HepG2 (cell line): Measurements from ENCODE around the gene CDH1. TPM values are rescaled to one million over a fixed set of nuclear protein-coding genes. Genes with fewer than 3 reads are reported as not detected.
A peak's percentile ranks its signal among the peaks of the same experiment; 100 is the strongest.

Experiments used
- AKAP8 ChIP-seq: sonication (generic); formaldehyde crosslinking; IDR thresholded peaks from 2 replicates; pipeline ENCODE4 v1.5.1; 2020; ENCODE audit warnings: mild to moderate bottlenecking, missing genetic modification reagents
- CBX2 ChIP-seq, 2 experiments: fragments of 200-600 bp in 1 of 2; sonication (generic); formaldehyde crosslinking in 1 of 2; IDR thresholded peaks; 2 replicates each; pipeline versions ENCODE4 v1.7.0 to v1.8.1; 2018 to 2022; ENCODE audit warnings: low read depth in 2 of 2, low read length in 1 of 2, mild to moderate bottlenecking in 1 of 2, missing genetic modification reagents in 1 of 2
- FOXJ3 ChIP-seq: sonication (generic); formaldehyde crosslinking; IDR thresholded peaks from 2 replicates; pipeline ENCODE4 v1.4.0; 2020; ENCODE audit warnings: missing genetic modification reagents, mild to moderate bottlenecking, borderline replicate concordance
- HMGXB3 ChIP-seq: sonication (generic); formaldehyde crosslinking; IDR thresholded peaks from 2 replicates; pipeline ENCODE4 v1.4.0; 2020; ENCODE audit warnings: missing genetic modification reagents, borderline replicate concordance
- MAFF ChIP-seq: IDR thresholded peaks from 2 replicates; pipeline ENCODE4 v1.6.1; 2011; ENCODE audit warnings: low read depth, low read length, improper control_type of control experiment
- PCBP2 ChIP-seq: fragments of 200-400 bp; formaldehyde crosslinking; optimal IDR thresholded peaks from 2 replicates; pipeline ENCODE3; 2018; ENCODE audit warnings: low read length, low read depth; ENCODE audit not compliant: poor library complexity, severe bottlenecking
- SOX5 ChIP-seq: IDR thresholded peaks from 2 replicates; pipeline ENCODE4 v1.6.1; 2016; ENCODE audit warnings: borderline replicate concordance
- SSRP1 ChIP-seq: IDR thresholded peaks from 2 replicates; pipeline ENCODE4 v1.6.1; 2016; ENCODE audit warnings: control low read depth
- STAT5B ChIP-seq: sonication (generic); formaldehyde crosslinking; IDR thresholded peaks from 2 replicates; pipeline ENCODE4 v1.4.0; 2020; ENCODE audit warnings: missing genetic modification reagents
- TEAD3 ChIP-seq: optimal IDR thresholded peaks from 2 replicates; pipeline ENCODE3; 2016; ENCODE audit warnings: borderline replicate concordance
- TFDP2 ChIP-seq: sonication (generic); formaldehyde crosslinking; IDR thresholded peaks from 2 replicates; pipeline ENCODE4 v1.4.0; 2020; ENCODE audit warnings: missing genetic modification reagents
- ZFY ChIP-seq: sonication (generic); formaldehyde crosslinking; IDR thresholded peaks from 2 replicates; pipeline ENCODE4 v1.4.0; 2020; ENCODE audit warnings: missing genetic modification reagents
- ZNF124 ChIP-seq: sonication (generic); formaldehyde crosslinking; IDR thresholded peaks from 2 replicates; pipeline ENCODE4 v1.4.0; 2020; ENCODE audit warnings: missing genetic modification reagents
- ZNF274 ChIP-seq: sonication (generic); formaldehyde crosslinking; IDR thresholded peaks from 2 replicates; pipeline ENCODE4 v1.5.1; 2020; ENCODE audit warnings: mild to moderate bottlenecking, missing genetic modification reagents
- ZNF501 ChIP-seq: sonication (generic); formaldehyde crosslinking; IDR thresholded peaks from 2 replicates; pipeline ENCODE4 v1.5.1; 2020; ENCODE audit warnings: mild to moderate bottlenecking, moderate library complexity, missing genetic modification reagents
- ZNF607 ChIP-seq: sonication (generic); formaldehyde crosslinking; IDR thresholded peaks from 2 replicates; pipeline ENCODE4 v1.5.1; 2020; ENCODE audit warnings: missing genetic modification reagents, mild to moderate bottlenecking, borderline replicate concordance
- ZNF724P ChIP-seq: sonication (generic); formaldehyde crosslinking; IDR thresholded peaks from 2 replicates; pipeline ENCODE4 v1.8.0; 2022; ENCODE audit warnings: missing genetic modification reagents, borderline replicate concordance
- polyA plus RNA-seq, 8 experiments: library from polyadenylated mRNA; depleted of rRNA in 3 of 8; stranded (reverse) in 7 of 8; unstranded in 1 of 8; fragments of >200 nt; fragmentation: Illumina TruSeq in 4 of 8; extraction: Trizol in 4 of 8; gene quantifications; 2 replicates each; pipeline versions ENCODE4 v1.2.1 to v1.2.3, GENCODE V29; 2011 to 2016; ENCODE audit warnings: low read depth in 4 of 8, missing spikeins in 1 of 8, mixed read lengths in 1 of 8; ENCODE audit not compliant: insufficient read depth in 1 of 8
- total RNA-seq, 5 experiments: library from RNA; depleted of rRNA; stranded (reverse); fragments of >200 nt; fragmentation: Illumina TruSeq; extraction: Trizol; gene quantifications; 2 replicates each; pipeline ENCODE4 v1.2.3, GENCODE V29; 2016; ENCODE audit warnings: low read depth in 1 of 5
- TF ChIP-seq, protein P1 (sequence below): sonication (generic); formaldehyde crosslinking; IDR thresholded peaks from 2 replicates; pipeline ENCODE4 v1.4.0; 2020; ENCODE audit warnings: missing genetic modification reagents
- TF ChIP-seq, protein P2 (sequence below): IDR thresholded peaks from 2 replicates; pipeline ENCODE4 v1.6.1; 2016; ENCODE audit warnings: low read depth, borderline replicate concordance
- TF ChIP-seq, protein P3 (sequence below): sonication (generic); formaldehyde crosslinking; IDR thresholded peaks from 2 replicates; pipeline ENCODE4 v1.8.1; 2023; ENCODE audit warnings: mild to moderate bottlenecking, moderate library complexity, missing genetic modification reagents

Gene CDH1
- total and polyA plus RNA-seq, 2 of the 13 experiments (the other 11 are each of a cell fraction or from before 2014, with no cell fraction given), result 0.95 to 9.8 TPM

DNA sequence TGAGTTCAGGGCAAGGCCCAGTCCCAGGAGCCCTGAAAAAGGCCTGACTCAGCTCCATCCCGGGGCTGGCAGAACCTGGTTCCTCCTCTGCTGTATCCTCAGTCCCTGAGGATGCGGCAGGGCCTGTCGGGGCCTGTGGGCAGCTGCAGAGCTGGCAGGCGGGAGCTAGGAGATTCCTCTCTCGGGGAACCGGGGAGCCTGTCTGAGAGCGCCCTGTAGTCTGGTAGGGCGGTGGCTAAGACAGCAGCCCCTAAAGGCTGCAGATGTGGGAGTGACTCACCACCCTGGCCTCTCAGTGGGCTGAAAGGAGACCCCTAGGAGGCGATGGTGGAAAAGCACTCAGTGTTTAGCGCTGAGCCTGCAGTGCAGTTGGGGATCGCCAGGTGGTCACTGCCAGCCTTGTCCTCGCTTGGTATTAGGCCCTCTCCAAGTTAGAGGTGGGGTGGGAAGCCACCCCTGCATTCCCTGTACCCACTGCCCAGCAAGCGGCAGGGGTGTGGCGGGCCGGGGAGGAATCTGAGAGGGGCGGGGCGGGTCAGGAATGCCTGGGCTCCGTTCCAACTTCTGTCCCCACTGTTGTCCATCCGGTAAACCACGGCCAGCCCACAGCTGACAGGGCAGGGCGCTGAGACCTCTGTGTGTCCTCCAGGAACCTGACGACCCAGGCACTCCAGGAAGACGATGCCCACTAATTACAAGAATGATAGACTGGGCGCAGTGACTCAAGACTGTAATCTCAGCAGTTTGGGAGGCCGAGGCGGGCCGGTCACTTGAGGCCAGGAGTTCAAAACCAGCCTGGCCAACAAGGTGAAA, 29.5 kb upstream of the CDH1 start (continued):
- TF ChIP-seq HMGXB3 (CRISPR knock-in tag) (peak; percentile 12; the same call in 1 of the 2 replicates), MAFF (peak; percentile 33; the same call in 1 of the 2 replicates), ZNF124 (CRISPR knock-in tag) (0 out of 2 replicates have a peak, but pooled peaks have one; percentile 12), ZNF274 (CRISPR knock-in tag) (peak; percentile 30; the same call in 1 of the 2 replicates), STAT5B (CRISPR knock-in tag) (no peak), TEAD3 (CRISPR knock-in tag) (peak; percentile 95), FOXJ3 (CRISPR knock-in tag) (no peak), ZFY (CRISPR knock-in tag) (peak; percentile 17; the same call in 1 of the 2 replicates), ZNF501 (CRISPR knock-in tag) (peak; percentile 61; the same call in 1 of the 2 replicates), SSRP1 (CRISPR knock-in tag) (no peak), TFDP2 (CRISPR knock-in tag) (no peak), PCBP2 (no peak), AKAP8 (CRISPR knock-in tag) (no peak), CBX2 (IDR thresholded peaks at IDR 0.05; ENCODE audit: low read depth, low read length) (no peak), CBX2 (CRISPR knock-in tag; IDR thresholded peaks at IDR 0.05; ENCODE audit: low read depth) (0 out of 2 replicates have a peak, but pooled peaks have one; percentile 12), ZNF724P (CRISPR knock-in tag) (0 out of 2 replicates have a peak, but pooled peaks have one; percentile 81), ZNF607 (CRISPR knock-in tag) (peak; percentile 54; the same call in 1 of the 2 replicates), SOX5 (CRISPR knock-in tag) (peak; percentile 54; the same call in 1 of the 2 replicates)
- TF ChIP-seq, protein P1, sequence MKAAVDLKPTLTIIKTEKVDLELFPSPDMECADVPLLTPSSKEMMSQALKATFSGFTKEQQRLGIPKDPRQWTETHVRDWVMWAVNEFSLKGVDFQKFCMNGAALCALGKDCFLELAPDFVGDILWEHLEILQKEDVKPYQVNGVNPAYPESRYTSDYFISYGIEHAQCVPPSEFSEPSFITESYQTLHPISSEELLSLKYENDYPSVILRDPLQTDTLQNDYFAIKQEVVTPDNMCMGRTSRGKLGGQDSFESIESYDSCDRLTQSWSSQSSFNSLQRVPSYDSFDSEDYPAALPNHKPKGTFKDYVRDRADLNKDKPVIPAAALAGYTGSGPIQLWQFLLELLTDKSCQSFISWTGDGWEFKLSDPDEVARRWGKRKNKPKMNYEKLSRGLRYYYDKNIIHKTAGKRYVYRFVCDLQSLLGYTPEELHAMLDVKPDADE (CRISPR knock-in tag), result no peak
- TF ChIP-seq, protein P2, sequence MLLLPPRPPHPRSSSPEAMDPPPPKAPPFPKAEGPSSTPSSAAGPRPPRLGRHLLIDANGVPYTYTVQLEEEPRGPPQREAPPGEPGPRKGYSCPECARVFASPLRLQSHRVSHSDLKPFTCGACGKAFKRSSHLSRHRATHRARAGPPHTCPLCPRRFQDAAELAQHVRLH, result peak; percentile 41; the same call in 1 of the 2 replicates
- TF ChIP-seq, protein P3, sequence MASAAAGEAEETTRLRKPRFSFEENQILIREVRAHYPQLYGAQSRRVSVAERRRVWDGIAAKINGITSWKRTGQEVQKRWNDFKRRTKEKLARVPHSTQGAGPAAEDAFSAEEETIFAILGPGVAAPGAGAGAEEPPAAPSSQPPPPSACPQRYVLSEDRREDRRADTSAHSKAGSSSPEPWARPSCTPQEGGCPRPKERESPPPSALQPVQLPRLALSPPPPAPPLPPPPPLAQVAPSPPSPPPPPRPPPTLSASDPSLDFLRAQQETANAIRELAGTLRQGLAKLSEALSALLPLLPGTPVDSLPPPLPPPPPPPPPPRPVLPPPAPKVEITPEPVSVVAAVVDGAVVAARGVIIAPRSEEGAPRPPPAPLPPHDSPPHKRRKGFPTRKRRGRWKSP, result peak; percentile 59
